NCI-H2029 treated with DMSO at 0.1 percent for 48 hours (cell line): ENCODE data around the gene ARIH1.
"Not testable (repeated sequence)": the region's sequence is repeated elsewhere in the genome, so short reads cannot be mapped to it uniquely, and the experiment has no call there.

Experiments used
- DNase-seq: peaks from one replicate; lab custom pipeline; 2025; lab: John Stamatoyannopoulos, UW

The ARIH1 gene, protein sequence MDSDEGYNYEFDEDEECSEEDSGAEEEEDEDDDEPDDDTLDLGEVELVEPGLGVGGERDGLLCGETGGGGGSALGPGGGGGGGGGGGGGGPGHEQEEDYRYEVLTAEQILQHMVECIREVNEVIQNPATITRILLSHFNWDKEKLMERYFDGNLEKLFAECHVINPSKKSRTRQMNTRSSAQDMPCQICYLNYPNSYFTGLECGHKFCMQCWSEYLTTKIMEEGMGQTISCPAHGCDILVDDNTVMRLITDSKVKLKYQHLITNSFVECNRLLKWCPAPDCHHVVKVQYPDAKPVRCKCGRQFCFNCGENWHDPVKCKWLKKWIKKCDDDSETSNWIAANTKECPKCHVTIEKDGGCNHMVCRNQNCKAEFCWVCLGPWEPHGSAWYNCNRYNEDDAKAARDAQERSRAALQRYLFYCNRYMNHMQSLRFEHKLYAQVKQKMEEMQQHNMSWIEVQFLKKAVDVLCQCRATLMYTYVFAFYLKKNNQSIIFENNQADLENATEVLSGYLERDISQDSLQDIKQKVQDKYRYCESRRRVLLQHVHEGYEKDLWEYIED

GRCh38 chr15:72473614-72474465, at the start of gene ARIH1:
Gene ARIH1 (plus strand): TSS chr15:72474330. CDS start chr15:72474640, 310 bp downstream.
- peak; percentile 53 for DNase-seq

DNA sequence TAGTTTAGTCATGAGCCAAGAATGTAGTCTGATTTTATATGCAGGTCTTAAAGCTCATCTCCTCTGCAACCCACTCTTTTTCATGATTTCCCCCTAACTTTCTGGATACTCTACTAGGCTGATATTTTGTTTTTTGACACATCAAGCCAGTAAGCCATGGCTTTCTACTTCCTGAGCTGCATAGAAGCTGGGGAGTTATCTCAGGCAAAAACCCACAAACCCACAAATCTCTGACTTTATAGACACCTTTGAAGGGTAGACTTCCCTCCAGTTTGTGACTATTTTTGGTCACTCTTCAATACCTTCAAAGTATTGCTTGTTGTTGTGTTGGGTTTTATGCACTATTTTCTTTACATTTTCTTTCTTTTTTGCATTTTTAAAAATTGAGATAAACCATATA, 47.4 kb upstream of the ARIH1 start:
- no peak for DNase-seq

- DNase-seq, result no peak
Measured at GRCh38 chr15:72437650-72438316, 36.3 kb upstream of the ARIH1 start.

- not testable (repeated sequence) for DNase-seq
Measured at GRCh38 chr15:72442848-72443247, 31.3 kb upstream of the ARIH1 start.

DNA sequence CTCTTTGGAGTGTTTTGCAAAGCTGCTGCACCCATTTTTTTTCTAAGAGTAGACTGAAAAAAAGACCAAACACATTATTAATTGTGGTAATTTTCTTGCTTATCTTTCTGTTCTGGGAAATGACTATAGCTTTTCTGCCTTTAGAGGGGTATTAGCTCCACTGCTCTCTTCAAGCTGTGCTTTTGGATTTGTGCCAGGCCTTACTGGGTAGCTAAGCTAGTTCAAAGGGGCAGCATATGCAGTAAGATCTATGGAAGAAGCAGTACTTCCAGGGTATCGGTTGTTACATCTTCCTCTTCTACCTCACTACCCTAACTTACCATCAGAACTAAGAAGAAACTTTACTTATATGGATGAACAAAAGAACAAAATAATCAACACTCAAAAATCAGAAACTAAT, 28.7 kb upstream of the ARIH1 start:
- no peak for DNase-seq

GRCh38 chr15:72450805-72451204, 23.3 kb upstream of the ARIH1 start:
- no peak for DNase-seq

DNA sequence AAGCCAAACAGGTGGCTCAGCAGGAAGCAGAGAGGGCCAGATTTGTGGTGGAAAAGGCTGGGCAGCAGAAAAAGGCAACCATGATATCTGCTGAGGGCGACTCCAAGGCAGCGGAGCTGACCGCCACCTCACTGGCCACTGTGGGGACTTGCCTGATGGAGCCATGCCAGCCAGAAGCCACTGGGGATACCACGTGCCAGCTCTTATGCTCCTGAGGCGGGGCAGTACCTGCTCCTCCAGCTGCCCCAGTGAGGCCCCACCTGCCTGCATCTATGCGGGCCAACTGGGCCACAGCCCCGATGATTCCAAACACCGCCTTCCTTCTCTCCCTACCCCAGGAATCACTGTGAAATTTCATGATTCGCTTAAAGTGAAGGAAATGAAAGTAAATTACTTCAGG, 22.9 kb upstream of the ARIH1 start:
- no peak for DNase-seq

GRCh38 chr15:72456684-72457083, 17.4 kb upstream of the ARIH1 start:
- DNase-seq, result no peak

DNA sequence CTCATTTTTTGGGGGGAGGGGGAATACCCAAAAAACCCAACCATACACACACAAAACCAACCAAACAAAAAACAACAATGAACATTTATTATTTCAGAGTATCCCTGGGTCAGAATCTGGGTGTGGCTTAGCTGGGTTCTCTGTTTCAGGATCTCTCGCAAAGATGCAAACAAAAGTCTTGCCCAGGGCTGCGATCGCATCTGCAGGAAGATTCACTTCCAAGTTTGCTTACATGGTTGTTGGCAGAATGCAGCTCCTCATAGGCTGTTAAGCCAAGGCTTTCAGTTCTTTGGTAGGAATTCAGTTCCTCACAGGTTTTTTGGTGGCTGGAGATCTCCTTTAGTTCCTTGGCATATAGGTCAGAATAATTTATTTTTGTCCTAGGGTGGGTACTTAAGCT, 13.7 kb upstream of the ARIH1 start:
- DNase-seq, result no peak

DNA sequence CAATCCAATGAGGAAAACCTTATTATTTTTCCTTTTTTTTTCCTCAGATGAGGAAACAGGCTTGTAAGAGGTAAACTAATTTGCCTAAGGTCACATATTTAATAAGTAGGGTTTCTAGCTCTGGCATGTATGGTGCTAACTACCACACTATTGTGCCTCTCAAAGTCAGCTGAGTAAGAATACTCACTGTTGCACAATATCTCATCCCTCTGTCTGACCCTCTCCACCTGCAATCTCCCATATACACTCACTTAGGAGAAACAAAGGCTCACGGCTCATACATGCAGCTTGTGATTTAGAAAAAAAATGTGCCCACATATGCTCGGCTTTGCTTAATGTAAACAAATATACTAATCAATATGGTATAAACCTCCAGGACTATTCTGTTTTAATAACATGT, 10.4 kb upstream of the ARIH1 start:
- no peak for DNase-seq

DNA sequence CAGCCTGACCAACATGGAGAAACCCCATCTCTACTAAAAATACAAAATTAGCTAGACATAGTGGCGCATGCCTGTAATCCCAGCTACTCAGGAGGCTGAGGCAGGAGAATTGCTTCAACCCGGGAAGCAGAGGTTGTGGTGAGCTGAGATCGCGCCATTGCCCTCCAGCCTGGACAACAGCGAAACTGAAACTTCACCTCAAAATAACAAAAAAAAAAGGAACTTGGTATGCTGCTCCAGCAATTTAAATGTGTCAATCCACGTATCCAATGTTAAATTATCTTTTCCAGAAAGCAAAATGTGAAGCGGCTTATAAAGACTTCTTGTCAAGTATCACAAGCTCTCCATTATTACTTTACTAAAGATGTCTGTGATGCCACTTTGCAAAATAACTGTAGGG, 9.9 kb upstream of the ARIH1 start:
- no peak for DNase-seq

GRCh38 chr15:72468103-72468502, 6.0 kb upstream of the ARIH1 start:
- no peak for DNase-seq

- no peak for DNase-seq
Measured at GRCh38 chr15:72472992-72473610, 1.0 kb upstream of the ARIH1 start.

DNA sequence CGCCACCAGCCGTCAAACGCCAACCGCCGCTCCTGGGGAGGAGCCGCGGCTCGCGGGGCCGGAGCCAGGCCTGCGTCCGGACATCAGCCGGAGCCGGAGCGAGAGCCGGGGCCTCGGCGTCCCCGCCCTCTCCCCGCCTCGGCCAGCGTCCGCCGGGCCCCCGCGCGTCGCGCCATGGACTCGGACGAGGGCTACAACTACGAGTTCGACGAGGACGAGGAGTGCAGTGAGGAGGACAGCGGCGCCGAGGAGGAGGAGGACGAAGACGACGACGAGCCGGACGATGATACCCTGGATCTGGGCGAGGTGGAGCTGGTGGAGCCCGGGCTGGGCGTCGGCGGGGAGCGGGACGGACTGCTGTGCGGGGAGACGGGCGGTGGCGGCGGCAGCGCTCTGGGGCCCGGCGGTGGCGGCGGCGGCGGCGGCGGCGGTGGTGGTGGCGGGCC, 359 bp downstream of the ARIH1 start:
- DNase-seq, result no peak

GRCh38 chr15:72474912-72475628, 940 bp downstream of the ARIH1 start:
- DNase-seq, result no peak

DNA sequence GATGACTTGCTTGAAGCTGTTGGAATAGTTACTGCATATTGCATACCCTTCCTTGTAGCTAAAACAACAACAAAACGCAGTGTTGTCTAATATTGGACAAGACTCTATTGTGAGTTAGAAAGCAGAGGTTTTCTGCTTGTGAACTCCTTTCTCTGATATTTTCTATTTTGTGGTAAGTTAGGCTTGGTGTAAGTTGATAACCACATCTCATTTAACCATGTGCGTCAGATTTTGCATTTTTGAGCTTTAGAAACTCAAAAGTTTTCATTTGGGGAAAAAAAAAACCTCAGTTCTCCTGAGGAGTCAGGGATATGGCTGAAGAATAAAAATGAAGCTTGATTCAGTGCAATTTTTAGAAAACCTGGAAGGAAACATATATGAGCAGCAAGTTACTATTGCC, 1.5 kb downstream of the ARIH1 start:
- DNase-seq, result no peak

GRCh38 chr15:72476330-72476729, 2.2 kb downstream of the ARIH1 start:
- not testable (repeated sequence) for DNase-seq

DNA sequence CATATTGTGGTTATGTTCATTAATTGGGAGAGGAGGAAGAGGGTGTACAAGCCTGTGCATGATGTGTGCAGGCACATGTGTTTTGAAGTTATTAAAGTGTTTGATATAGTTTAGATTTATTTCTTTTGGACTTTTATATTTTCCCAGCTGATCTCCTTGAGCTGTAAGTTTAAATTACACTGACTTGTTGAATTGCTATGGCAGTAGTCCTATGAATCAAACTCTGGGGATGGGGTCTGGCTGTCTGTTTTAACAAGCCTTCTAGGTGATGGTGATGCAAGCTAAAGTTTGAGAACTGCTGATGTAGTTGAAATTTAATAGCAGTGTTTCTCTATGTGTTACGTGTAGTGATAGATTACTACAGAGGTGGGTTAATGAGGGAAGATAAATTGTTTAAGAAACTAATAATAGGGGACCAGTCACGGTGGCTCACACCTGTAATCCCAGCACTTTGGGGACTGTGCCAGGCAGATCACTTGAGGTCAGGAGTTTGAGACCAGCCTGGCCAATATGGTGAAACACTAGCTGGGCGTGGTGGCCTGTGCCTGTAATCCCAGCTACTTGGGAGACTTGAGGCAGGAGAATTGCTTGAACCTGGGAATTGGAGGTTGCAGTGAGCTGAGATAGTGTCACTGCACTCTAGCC, 7.0 kb downstream of the ARIH1 start:
- no peak for DNase-seq

- no peak for DNase-seq
Measured at GRCh38 chr15:72482275-72482674, 8.1 kb downstream of the ARIH1 start.

GRCh38 chr15:72483279-72483678, 9.1 kb downstream of the ARIH1 start:
- no peak for DNase-seq

DNA sequence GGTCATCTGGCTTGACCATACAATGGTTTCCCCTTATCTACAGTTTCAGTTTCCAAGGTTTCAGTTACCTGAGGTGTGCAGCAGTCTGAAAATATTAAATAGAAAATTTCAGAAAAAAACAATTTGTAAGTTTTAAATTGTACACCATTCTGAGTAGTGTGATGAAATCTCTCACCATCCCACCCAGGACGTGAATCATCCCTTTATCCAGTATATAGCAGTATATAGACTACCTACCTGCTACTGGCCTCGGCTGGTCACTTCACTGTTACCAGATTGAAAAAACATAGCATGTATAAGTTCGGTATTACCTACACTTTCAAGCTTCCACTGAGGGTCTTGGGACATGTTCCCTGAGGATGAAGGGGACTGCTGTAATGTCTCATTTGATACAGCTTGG, 12.0 kb downstream of the ARIH1 start:
- no peak for DNase-seq
